Lower lobe of right lung (tissue), 2 donors: Measurements from ENCODE around the gene FAM120A. TPM values are rescaled to one million over a fixed set of nuclear protein-coding genes. Genes with fewer than 3 reads are reported as not detected.

Experiments
- ATAC-seq, 2 donors: fragments of 200-7000 bp; cut with Tn5 transposase; one replicate each; pipeline ENCODE4 v1.9.1; 2020 to 2022; ENCODE audit warnings: mild to moderate bottlenecking in 2 of 2, moderate library complexity in 2 of 2
- DNase-seq: peaks from one replicate; pipeline ENCODE4 v3.0.0-alpha.2; 2020
- H3K27ac ChIP-seq: fragments of 200-600 bp; one replicate; pipeline ENCODE4 v1.8.0; 2022
- H3K27me3 ChIP-seq: fragments of 200-600 bp; one replicate; pipeline ENCODE4 v1.8.0; 2022; ENCODE audit warnings: low read depth
- H3K36me3 ChIP-seq: fragments of 200-600 bp; one replicate; pipeline ENCODE4 v1.8.0; 2022; ENCODE audit warnings: mild to moderate bottlenecking
- H3K4me1 ChIP-seq: fragments of 200-600 bp; one replicate; pipeline ENCODE4 v1.8.0; 2022
- H3K4me3 ChIP-seq: fragments of 200-600 bp; one replicate; pipeline ENCODE4 v1.8.0; 2022; ENCODE audit warnings: mild to moderate bottlenecking
- H3K9me3 ChIP-seq: fragments of 200-600 bp; one replicate; pipeline ENCODE4 v1.8.0; 2022
- CTCF ChIP-seq: fragments of 200-600 bp; IDR thresholded peaks from one replicate; pipeline ENCODE4 v1.8.0; 2022; ENCODE audit warnings: antibody characterized with exemption, mild to moderate bottlenecking
- intact Hi-C: fragments of 100-400 bp; cut with DNase I; formaldehyde crosslinking; loops from one replicate; pipeline ENCODE4 v1.11.0; 2022
- total RNA-seq: library from RNA; stranded (reverse); fragmentation: NEBNext Ultra II Directional; extraction: Animal tissue kit (Norgen Biotek cat#: 25700); gene quantifications from one replicate; pipeline ENCODE4 v1.2.1, GENCODE V29; 2021
- donor health status: DM: no; HTN: yes; CAD: no; lungs with severe emphysema.

The FAM120A gene
- total RNA-seq, 1 donor from 2014 or later, result 114 TPM

- intact Hi-C loops, result no loop called here
- no peaks in the 10 kb centered on the region for H3K27me3 ChIP-seq
- no peaks in the 10 kb centered on the region for H3K9me3 ChIP-seq
- peak in 1 of 2 donors; percentile 34 for ATAC-seq
- peaks cover 43% of the 10 kb centered on the region for H3K4me1 ChIP-seq
- no peak for DNase-seq
- peaks cover 39% of the 10 kb centered on the region for H3K36me3 ChIP-seq
- H3K27ac ChIP-seq, result peak overlapping the region; percentile 75
- H3K4me3 ChIP-seq, result peak overlapping the region; percentile 43
- no peak for TF ChIP-seq CTCF
These were observed 49.9 kb downstream of the FAM120A start for GRCh38 chr9:93501406-93501805.

GRCh38 chr9:93503381-93503780 lies 51.9 kb downstream of the FAM120A start:
- peaks cover 45% of the 10 kb centered on the region for H3K4me1 ChIP-seq
- H3K4me3 ChIP-seq, result no peak overlapping the region
- TF ChIP-seq CTCF, result no peak
- no peak for DNase-seq
- no peaks in the 10 kb centered on the region for H3K9me3 ChIP-seq
- H3K27me3 ChIP-seq, result no peaks in the 10 kb centered on the region
- intact Hi-C loops, result no loop called here
- no peak for ATAC-seq
- H3K27ac ChIP-seq, result peak overlapping the region; percentile 78
- H3K36me3 ChIP-seq, result peaks cover 19% of the 10 kb centered on the region

- intact Hi-C loops, result no loop called here
- Histone ChIP-seq H3K27ac (peak overlapping the region; percentile 78), H3K4me1 (peaks cover 43% of the 10 kb centered on the region), H3K36me3 (no peaks in the 10 kb centered on the region), H3K9me3 (no peaks in the 10 kb centered on the region), H3K4me3 (peak overlapping the region; percentile 31), H3K27me3 (no peaks in the 10 kb centered on the region)
- no peak for DNase-seq
- peak; percentile 53 to 61 for ATAC-seq
- TF ChIP-seq CTCF, result no peak
These were observed 54.2 kb downstream of the FAM120A start for GRCh38 chr9:93505541-93506132.

- H3K9me3 ChIP-seq, result no peaks in the 10 kb centered on the region
- intact Hi-C loops, result no loop called here
- DNase-seq (no peak), ATAC-seq (no peak)
- TF ChIP-seq CTCF, result no peak
- H3K27ac ChIP-seq, result no peak overlapping the region
- peaks cover 42% of the 10 kb centered on the region for H3K4me1 ChIP-seq
- no peaks in the 10 kb centered on the region for H3K36me3 ChIP-seq
- H3K4me3 ChIP-seq, result no peak overlapping the region
- no peaks in the 10 kb centered on the region for H3K27me3 ChIP-seq
These were observed 56.3 kb downstream of the FAM120A start for GRCh38 chr9:93507768-93508167.

- intact Hi-C loops, result no loop called here
- Histone ChIP-seq H3K4me3 (no peak overlapping the region), H3K36me3 (no peaks in the 10 kb centered on the region), H3K27me3 (no peaks in the 10 kb centered on the region), H3K27ac (no peak overlapping the region), H3K9me3 (no peaks in the 10 kb centered on the region), H3K4me1 (peaks cover 46% of the 10 kb centered on the region)
- TF ChIP-seq CTCF, result no peak
- ATAC-seq (no peak), DNase-seq (no peak)
These were observed 56.7 kb downstream of the FAM120A start for GRCh38 chr9:93508207-93508606.
